ENCODE results near the gene PTDSS2. TPM values are rescaled to one million over a fixed set of nuclear protein-coding genes. Genes with fewer than 3 reads are reported as not detected.
A peak's percentile ranks its signal among the peaks of the same experiment; 100 is the strongest.

Gene PTDSS2
- total and polyA plus RNA-seq, 2 donors from 2014 or later: 28.5 to 37.7 TPM

- Histone ChIP-seq H3K4me3 (ENCODE audit: low read length in 3 of 3) (no peak overlapping the region), H3K4me1 (ENCODE audit: control insufficient read depth in 2 of 3, insufficient read depth in 2 of 3, low read depth in 1 of 3, low read length in 3 of 3) (peaks cover 2 to 10% (median 9%) of the 10 kb centered on the region in 3 donors), H3K27me3 (ENCODE audit: control insufficient read depth, insufficient read depth, low read length) (no peaks in the 10 kb centered on the region), H3K9ac (ENCODE audit: low read length in 3 of 3) (no peak overlapping the region), H3K9me3 (ENCODE audit: control insufficient read depth in 2 of 3, insufficient read depth in 1 of 3, low read length in 3 of 3) (no peaks in the 10 kb centered on the region), H3K36me3 (ENCODE audit: control insufficient read depth in 2 of 3, insufficient read depth in 3 of 3, low read length in 3 of 3) (peaks cover 12 to 38% (median 26%) of the 10 kb centered on the region in 3 donors), H3K27ac (ENCODE audit: low read depth in 2 of 2, low read length in 2 of 2) (no peak overlapping the region)
- intact Hi-C loops (cut with DNase I): no loop called here
- DNase-seq (no peak), FAIRE-seq (no peak)
- TF ChIP-seq, protein P1, sequence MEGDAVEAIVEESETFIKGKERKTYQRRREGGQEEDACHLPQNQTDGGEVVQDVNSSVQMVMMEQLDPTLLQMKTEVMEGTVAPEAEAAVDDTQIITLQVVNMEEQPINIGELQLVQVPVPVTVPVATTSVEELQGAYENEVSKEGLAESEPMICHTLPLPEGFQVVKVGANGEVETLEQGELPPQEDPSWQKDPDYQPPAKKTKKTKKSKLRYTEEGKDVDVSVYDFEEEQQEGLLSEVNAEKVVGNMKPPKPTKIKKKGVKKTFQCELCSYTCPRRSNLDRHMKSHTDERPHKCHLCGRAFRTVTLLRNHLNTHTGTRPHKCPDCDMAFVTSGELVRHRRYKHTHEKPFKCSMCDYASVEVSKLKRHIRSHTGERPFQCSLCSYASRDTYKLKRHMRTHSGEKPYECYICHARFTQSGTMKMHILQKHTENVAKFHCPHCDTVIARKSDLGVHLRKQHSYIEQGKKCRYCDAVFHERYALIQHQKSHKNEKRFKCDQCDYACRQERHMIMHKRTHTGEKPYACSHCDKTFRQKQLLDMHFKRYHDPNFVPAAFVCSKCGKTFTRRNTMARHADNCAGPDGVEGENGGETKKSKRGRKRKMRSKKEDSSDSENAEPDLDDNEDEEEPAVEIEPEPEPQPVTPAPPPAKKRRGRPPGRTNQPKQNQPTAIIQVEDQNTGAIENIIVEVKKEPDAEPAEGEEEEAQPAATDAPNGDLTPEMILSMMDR (IDR thresholded peaks at IDR 0.05; ENCODE audit: borderline replicate concordance, extremely low read depth, insufficient read depth): no peak
Observed at GRCh38 chr11:501683-502287, 51.7 kb downstream of the PTDSS2 start.

DNA sequence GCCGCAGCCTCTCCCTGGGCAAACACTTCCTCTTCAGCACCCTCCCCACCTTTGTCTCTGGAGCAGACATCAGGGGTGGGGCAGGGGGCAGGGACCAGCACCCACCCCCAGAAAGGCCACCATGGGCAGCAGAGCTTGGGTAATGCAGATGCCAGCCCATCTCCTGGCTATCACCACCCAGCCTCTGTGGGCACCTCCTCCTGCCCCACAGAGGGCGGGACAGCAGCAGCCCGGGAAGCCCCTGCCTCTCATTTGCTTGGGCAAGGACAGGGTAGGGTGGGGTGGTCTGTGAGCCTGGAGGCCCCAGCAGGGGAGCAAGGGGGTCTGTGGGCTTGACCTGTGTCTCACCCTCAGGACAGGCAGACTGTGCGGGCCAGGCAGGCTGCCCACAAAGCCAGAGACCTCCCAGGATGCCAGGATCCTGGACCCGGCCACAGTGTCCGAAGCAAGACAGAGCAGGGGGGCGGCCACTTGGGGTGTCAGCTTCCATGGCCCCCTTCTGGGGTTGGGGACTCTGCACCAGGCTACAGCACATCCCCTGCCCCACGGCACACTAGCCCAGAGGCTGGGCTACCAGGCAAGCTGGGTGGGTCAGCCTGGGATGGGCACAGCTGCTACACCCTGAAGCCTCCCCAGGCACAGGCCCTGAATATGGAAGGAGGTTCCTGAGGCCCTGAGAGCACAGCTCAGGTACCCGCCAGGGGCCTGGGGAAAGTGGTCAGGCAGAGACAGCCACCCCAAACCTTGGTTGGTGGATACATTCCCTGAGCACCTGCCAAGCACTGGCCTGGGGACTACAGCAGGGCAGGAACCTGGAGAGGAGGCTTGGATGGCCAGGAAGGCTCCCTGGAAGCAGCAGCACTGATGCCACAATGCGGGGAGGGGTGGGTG is 52.5 kb downstream of the PTDSS2 start:
- FAIRE-seq: no peak
- no peak overlapping the region for H3K27ac ChIP-seq (ENCODE audit: low read depth in 2 of 2, low read length in 2 of 2)
- intact Hi-C loops (cut with DNase I): no loop called here

GRCh38 chr11:503179-503981 is 53.3 kb downstream of the PTDSS2 start:
- FAIRE-seq (no peak), DNase-seq (peak in 1 of 5 donors; percentile 43)
- TF ChIP-seq, protein P1 (IDR thresholded peaks at IDR 0.05; ENCODE audit: borderline replicate concordance, extremely low read depth, insufficient read depth): no peak
- intact Hi-C loops (cut with DNase I): no loop called here
- Histone ChIP-seq H3K27me3 (ENCODE audit: control insufficient read depth, insufficient read depth, low read length) (no peaks in the 10 kb centered on the region), H3K36me3 (ENCODE audit: control insufficient read depth in 2 of 3, insufficient read depth in 3 of 3, low read length in 3 of 3) (peaks cover 2 to 22% (median 10%) of the 10 kb centered on the region in 3 donors), H3K9me3 (ENCODE audit: control insufficient read depth in 2 of 3, insufficient read depth in 1 of 3, low read length in 3 of 3) (no peaks in the 10 kb centered on the region), H3K4me1 (ENCODE audit: control insufficient read depth in 2 of 3, insufficient read depth in 2 of 3, low read depth in 1 of 3, low read length in 3 of 3) (peaks cover 2 to 15% (median 9%) of the 10 kb centered on the region in 3 donors), H3K27ac (ENCODE audit: low read depth in 2 of 2, low read length in 2 of 2) (no peak overlapping the region), H3K4me3 (ENCODE audit: low read length in 3 of 3) (peak overlapping the region in 2 of 3 donors; percentile 15 to 18), H3K9ac (ENCODE audit: low read length in 3 of 3) (peak overlapping the region in 1 of 3 donors; percentile 35)

More for the DNA sequence above, 52.5 kb downstream of the PTDSS2 start:
- H3K27me3 ChIP-seq (ENCODE audit: control insufficient read depth, insufficient read depth, low read length): no peaks in the 10 kb centered on the region
- DNase-seq: peak in 1 of 5 donors; percentile 36
- TF ChIP-seq, protein P1 (IDR thresholded peaks at IDR 0.05; ENCODE audit: borderline replicate concordance, extremely low read depth, insufficient read depth): no peak
- H3K4me3 ChIP-seq (ENCODE audit: low read length in 3 of 3): no peak overlapping the region
- H3K9me3 ChIP-seq (ENCODE audit: control insufficient read depth in 2 of 3, insufficient read depth in 1 of 3, low read length in 3 of 3): no peaks in the 10 kb centered on the region
- no peak overlapping the region for H3K9ac ChIP-seq (ENCODE audit: low read length in 3 of 3)
- peaks cover 5 to 30% (median 19%) of the 10 kb centered on the region in 3 donors for H3K36me3 ChIP-seq (ENCODE audit: control insufficient read depth in 2 of 3, insufficient read depth in 3 of 3, low read length in 3 of 3)
- peaks cover 2 to 10% (median 9%) of the 10 kb centered on the region in 3 donors for H3K4me1 ChIP-seq (ENCODE audit: control insufficient read depth in 2 of 3, insufficient read depth in 2 of 3, low read depth in 1 of 3, low read length in 3 of 3)
